ENCODE measurements around the gene YEATS2. TPM values are rescaled to one million over a fixed set of nuclear protein-coding genes. Genes with fewer than 3 reads are reported as not detected.

YEATS2 gene
- total RNA-seq, 1 experiment from 2014 or later = 38.6 TPM

DNA sequence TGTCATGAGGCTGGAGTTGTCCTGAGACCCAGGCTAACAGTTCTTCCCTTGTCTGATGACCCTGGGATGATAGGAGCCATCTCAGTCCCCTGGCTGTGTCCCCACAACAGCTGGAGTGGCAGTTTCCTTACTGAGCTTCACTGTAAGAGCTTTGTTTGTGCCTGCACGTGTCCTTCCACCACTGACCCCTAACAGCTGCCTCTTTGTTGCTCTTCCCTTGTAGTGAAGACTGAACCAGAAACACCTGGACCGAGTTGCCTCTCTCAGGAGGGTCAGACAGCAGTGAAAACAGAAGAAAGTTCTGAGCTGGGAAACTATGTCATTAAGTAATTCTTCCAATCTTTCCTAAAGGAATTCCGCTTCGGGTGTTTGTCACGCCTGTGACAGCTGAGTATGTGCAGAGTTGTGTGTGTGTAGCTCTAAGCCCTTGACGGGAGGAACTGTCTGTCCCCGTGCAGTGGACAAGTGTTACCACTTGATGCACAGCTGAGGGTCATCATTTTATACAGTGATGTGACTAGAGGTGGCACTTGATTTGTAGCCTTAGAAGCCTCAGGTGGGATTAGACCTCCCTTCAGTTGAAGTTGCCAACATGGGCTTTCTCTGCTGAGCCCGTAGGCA is 102.8 kb downstream of the YEATS2 start:
- H4K20me1 ChIP-seq (ENCODE audit: insufficient read depth) = no peaks in the 10 kb centered on the region
- no peak overlapping the region for H3K9ac ChIP-seq (ENCODE audit: low read length)
- H3K9me3 ChIP-seq (ENCODE audit: control insufficient read depth in 1 of 2, insufficient read depth in 1 of 2, low read depth in 1 of 2, low read length in 2 of 2) = no peaks in the 10 kb centered on the region
- TF ChIP-seq JUND (IDR thresholded peaks at IDR 0.05) = no peak
- no peak for TF ChIP-seq CEBPB (IDR thresholded peaks at IDR 0.05; ENCODE audit: low read depth)
- no peak for TF ChIP-seq SRF (IDR thresholded peaks at IDR 0.05; ENCODE audit: low read depth)
- TF ChIP-seq POLR2A (IDR thresholded peaks at IDR 0.05; ENCODE audit: borderline replicate concordance, extremely low read depth, insufficient read depth, insufficient read length) = no peak
- TF ChIP-seq TCF7L2 (IDR thresholded peaks at IDR 0.05; ENCODE audit: borderline replicate concordance, extremely low read depth, insufficient read depth, insufficient read length) = no peak
- TF ChIP-seq SP1 (IDR thresholded peaks at IDR 0.05; ENCODE audit: low read depth) = no peak
- TF ChIP-seq FOSL1 (IDR thresholded peaks at IDR 0.05; ENCODE audit: low read depth) = no peak
- TF ChIP-seq ZNF274 (IDR thresholded peaks at IDR 0.05; ENCODE audit: low read depth, low read length) = no peak
- TF ChIP-seq YY1 (IDR thresholded peaks at IDR 0.05; ENCODE audit: extremely low read depth, insufficient replicate concordance, low read depth, low read length) = no peak
- no peak for TF ChIP-seq CBX3 (IDR thresholded peaks at IDR 0.05; ENCODE audit: low read depth)
- TF ChIP-seq EZH2 (IDR thresholded peaks at IDR 0.05) = no peak
- TF ChIP-seq EZH2phosphoT487 (IDR thresholded peaks at IDR 0.05; ENCODE audit: borderline replicate concordance) = no peak
- TF ChIP-seq, protein P1, sequence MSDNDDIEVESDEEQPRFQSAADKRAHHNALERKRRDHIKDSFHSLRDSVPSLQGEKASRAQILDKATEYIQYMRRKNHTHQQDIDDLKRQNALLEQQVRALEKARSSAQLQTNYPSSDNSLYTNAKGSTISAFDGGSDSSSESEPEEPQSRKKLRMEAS (IDR thresholded peaks at IDR 0.05) = no peak
- TF ChIP-seq, protein P2, sequence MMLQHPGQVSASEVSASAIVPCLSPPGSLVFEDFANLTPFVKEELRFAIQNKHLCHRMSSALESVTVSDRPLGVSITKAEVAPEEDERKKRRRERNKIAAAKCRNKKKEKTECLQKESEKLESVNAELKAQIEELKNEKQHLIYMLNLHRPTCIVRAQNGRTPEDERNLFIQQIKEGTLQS (IDR thresholded peaks at IDR 0.05) = no peak
- no peak for TF ChIP-seq RAD21 (IDR thresholded peaks at IDR 0.05; ENCODE audit: low read depth)
- TF ChIP-seq, protein P3, sequence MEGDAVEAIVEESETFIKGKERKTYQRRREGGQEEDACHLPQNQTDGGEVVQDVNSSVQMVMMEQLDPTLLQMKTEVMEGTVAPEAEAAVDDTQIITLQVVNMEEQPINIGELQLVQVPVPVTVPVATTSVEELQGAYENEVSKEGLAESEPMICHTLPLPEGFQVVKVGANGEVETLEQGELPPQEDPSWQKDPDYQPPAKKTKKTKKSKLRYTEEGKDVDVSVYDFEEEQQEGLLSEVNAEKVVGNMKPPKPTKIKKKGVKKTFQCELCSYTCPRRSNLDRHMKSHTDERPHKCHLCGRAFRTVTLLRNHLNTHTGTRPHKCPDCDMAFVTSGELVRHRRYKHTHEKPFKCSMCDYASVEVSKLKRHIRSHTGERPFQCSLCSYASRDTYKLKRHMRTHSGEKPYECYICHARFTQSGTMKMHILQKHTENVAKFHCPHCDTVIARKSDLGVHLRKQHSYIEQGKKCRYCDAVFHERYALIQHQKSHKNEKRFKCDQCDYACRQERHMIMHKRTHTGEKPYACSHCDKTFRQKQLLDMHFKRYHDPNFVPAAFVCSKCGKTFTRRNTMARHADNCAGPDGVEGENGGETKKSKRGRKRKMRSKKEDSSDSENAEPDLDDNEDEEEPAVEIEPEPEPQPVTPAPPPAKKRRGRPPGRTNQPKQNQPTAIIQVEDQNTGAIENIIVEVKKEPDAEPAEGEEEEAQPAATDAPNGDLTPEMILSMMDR (IDR thresholded peaks at IDR 0.05 in 2 of 3, conservative IDR thresholded peaks at IDR 0.05 in 1 of 3; ENCODE audit: borderline replicate concordance in 1 of 3, insufficient read depth in 1 of 3, low read depth in 2 of 3, low read length in 2 of 3) = no peak
- no peak for TF ChIP-seq POLR2AphosphoS5 (IDR thresholded peaks at IDR 0.05; ENCODE audit: low read depth, low read length)
- TF ChIP-seq ZFX (IDR thresholded peaks at IDR 0.05) = no peak
- CTCF ChIA-PET = no interaction called here
- no peaks in the 10 kb centered on the region for H3K27me3 ChIP-seq (ENCODE audit: insufficient read depth, low read length)
- no peak overlapping the region for H3K27ac ChIP-seq (ENCODE audit: low read depth, low read length)
- no peaks in the 10 kb centered on the region for H3K4me1 ChIP-seq (ENCODE audit: control insufficient read depth in 1 of 2, insufficient read depth in 2 of 2, low read length in 2 of 2)
- no peak overlapping the region for H3K4me3 ChIP-seq (replicated peaks in 1 of 2; ENCODE audit: low read depth in 1 of 2, low read length in 2 of 2)
- no peak for ATAC-seq
- no peak for DNase-seq (ENCODE audit: low read depth, low spot score)
- intact Hi-C loops (cut with micrococcal nuclease) = no loop called here
- H3K9me2 ChIP-seq (ENCODE audit: insufficient read depth) = no peaks in the 10 kb centered on the region
- BruUV-seq (replicated peaks) = no TSS peak
- no peaks in the 10 kb centered on the region for H3K79me2 ChIP-seq (ENCODE audit: insufficient read depth, low read length)
- no peak overlapping the region for H2AFZ ChIP-seq (ENCODE audit: low read depth, low read length, poor library complexity, severe bottlenecking)
- peaks cover 56 to 58% of the 10 kb centered on the region in 2 experiments for H3K36me3 ChIP-seq (ENCODE audit: control insufficient read depth in 1 of 2, insufficient read depth in 2 of 2, low read length in 2 of 2)
- RAD21 ChIA-PET (ENCODE audit: low non-redundant PET in 1 of 2, low total read pairs in 2 of 2, uncharacterized antibody in 2 of 2, unreplicated experiment in 2 of 2) = no interaction called here
- no peak overlapping the region for H3K4me2 ChIP-seq (ENCODE audit: low read length)
- POLR2A ChIA-PET = no interaction called here

Data from HCT116 (cell line).